Thoracic aorta (tissue), 2 donors: ENCODE data around the gene BICDL2. TPM values are rescaled to one million over a fixed set of nuclear protein-coding genes. Genes with fewer than 3 reads are reported as not detected.

ENCODE experiments used
- ATAC-seq: fragments of 150-250 bp; one replicate; pipeline ENCODE4 v1.8.0; 2017; ENCODE audit warnings: low read depth; ENCODE audit not compliant: insufficient number of reproducible peaks, low FRiP score
- DNase-seq: peaks from one replicate; pipeline ENCODE4 v3.0.0-alpha.2; 2020; ENCODE audit warnings: low spot score
- H3K27ac ChIP-seq, 2 donors: fragments of 200-600 bp; sonication (generic); 1 replicate in 1 of 2; 2 replicates in 1 of 2; pipeline ENCODE4 v1.5.1; 2016; ENCODE audit warnings: mild to moderate bottlenecking in 2 of 2, moderate library complexity in 2 of 2
- H3K27me3 ChIP-seq: fragments of 200-600 bp; sonication (generic); replicated peaks from 2 replicates; pipeline ENCODE4 v1.6.0; 2016; ENCODE audit warnings: mild to moderate bottlenecking; ENCODE audit not compliant: insufficient read depth
- H3K36me3 ChIP-seq: fragments of 200-600 bp; sonication (generic); one replicate; pipeline ENCODE4 v1.5.1; 2016
- H3K4me1 ChIP-seq, 2 donors: fragments of 200-600 bp; sonication (generic); 1 replicate in 1 of 2; 2 replicates in 1 of 2; pipeline versions ENCODE4 v1.5.1 to v1.6.0; 2016; ENCODE audit warnings: low read depth in 2 of 2, mild to moderate bottlenecking in 1 of 2; ENCODE audit not compliant: control insufficient read depth in 1 of 2
- H3K4me3 ChIP-seq: fragments of 200-600 bp; sonication (generic); 2 replicates; pipeline ENCODE4 v1.5.1; 2016; ENCODE audit warnings: mild to moderate bottlenecking
- H3K9me3 ChIP-seq: fragments of 200-600 bp; sonication (generic); 2 replicates; pipeline ENCODE4 v1.5.1; 2016
- total RNA-seq, 2 donors: library from RNA; depleted of rRNA; stranded (reverse); fragments of >200 nt; gene quantifications; one replicate each; pipeline versions ENCODE4 v1.1.0 to v1.2.3, GENCODE V29; 2016
- TF ChIP-seq, protein P1 (sequence below): fragments of 200-600 bp; sonication (generic); IDR thresholded peaks from one replicate; pipeline ENCODE4 v1.5.1; 2019; ENCODE audit warnings: antibody characterized with exemption

Gene BICDL2
- total RNA-seq, 2 donors from 2014 or later = 1.1 TPM; not detected in 1

GRCh38 chr16:3012246-3012645, 24.5 kb downstream of the BICDL2 start:
- no peak for ATAC-seq
- Histone ChIP-seq H3K27ac (no peak overlapping the region), H3K36me3 (no peaks in the 10 kb centered on the region), H3K4me1 (no peaks in the 10 kb centered on the region), H3K27me3 (peaks cover 15% of the 10 kb centered on the region), H3K4me3 (no peak overlapping the region), H3K9me3 (no peaks in the 10 kb centered on the region)
- no peak for DNase-seq
- TF ChIP-seq, protein P1, sequence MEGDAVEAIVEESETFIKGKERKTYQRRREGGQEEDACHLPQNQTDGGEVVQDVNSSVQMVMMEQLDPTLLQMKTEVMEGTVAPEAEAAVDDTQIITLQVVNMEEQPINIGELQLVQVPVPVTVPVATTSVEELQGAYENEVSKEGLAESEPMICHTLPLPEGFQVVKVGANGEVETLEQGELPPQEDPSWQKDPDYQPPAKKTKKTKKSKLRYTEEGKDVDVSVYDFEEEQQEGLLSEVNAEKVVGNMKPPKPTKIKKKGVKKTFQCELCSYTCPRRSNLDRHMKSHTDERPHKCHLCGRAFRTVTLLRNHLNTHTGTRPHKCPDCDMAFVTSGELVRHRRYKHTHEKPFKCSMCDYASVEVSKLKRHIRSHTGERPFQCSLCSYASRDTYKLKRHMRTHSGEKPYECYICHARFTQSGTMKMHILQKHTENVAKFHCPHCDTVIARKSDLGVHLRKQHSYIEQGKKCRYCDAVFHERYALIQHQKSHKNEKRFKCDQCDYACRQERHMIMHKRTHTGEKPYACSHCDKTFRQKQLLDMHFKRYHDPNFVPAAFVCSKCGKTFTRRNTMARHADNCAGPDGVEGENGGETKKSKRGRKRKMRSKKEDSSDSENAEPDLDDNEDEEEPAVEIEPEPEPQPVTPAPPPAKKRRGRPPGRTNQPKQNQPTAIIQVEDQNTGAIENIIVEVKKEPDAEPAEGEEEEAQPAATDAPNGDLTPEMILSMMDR = no peak

DNA sequence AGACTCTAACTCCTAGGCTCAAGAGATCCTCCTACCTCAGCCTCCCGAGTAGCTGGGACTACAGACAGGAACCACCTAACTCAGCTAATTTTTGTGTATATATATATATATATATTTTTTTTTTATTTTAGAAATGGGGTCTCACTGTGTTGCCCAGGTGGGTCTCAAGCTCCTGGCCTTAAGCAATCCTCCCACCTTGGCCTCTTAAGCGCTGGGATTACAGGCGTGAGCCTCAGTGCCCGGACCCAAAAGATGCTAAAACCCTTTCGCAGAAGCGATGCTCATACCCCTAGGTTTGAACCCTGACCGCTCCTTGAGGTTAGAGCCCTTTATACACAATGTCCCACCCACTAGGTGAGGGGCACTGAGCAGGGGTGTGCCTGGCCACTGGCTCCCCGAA, 26.2 kb downstream of the BICDL2 start:
- Histone ChIP-seq H3K4me3 (no peak overlapping the region), H3K9me3 (no peaks in the 10 kb centered on the region), H3K27me3 (peaks cover 15% of the 10 kb centered on the region), H3K36me3 (no peaks in the 10 kb centered on the region), H3K27ac (no peak overlapping the region), H3K4me1 (no peaks in the 10 kb centered on the region)
- no peak for ATAC-seq
- TF ChIP-seq, protein P1 = no peak
- DNase-seq = no peak

DNA sequence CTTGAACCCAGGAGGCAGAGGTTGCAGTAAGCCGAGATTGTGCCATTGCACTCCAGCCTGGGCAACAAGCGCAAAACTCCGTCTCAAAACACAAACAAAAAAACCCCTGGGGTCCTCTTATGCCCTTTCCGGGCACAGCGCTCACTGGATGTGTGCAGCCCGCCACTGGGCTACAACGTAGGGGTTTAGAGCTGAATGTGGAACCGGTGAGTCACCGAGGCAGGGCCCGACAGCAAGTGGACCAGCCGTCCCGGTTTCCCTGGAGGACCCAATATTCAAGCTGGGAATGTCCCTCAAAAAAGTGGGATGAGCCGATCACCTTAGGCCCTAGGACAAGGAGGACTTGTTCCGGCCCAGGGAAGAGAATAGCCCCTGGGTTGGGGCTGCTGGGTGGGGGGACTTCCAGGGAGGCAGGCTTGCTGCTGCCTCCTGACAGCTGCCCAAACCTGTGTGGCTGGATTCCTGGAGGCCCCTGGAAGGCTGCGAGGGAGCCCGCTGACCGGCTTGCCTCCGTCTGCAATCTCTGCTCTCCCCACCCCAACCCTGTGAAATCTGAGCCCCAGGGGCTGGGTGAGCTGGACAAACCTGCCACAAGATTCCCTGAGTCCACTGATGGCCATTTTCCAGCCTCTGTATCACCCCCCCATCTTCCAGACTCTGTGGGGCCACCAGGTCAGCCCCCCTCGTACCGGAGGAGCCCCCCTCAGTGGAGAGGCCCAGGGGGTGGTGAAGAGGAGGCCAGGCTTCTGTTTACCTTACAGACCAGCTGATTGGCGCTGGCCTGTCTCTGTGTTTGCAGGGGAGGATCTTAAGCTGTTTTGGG, 27.0 kb downstream of the BICDL2 start:
- Histone ChIP-seq H3K4me3 (no peak overlapping the region), H3K9me3 (no peaks in the 10 kb centered on the region), H3K36me3 (no peaks in the 10 kb centered on the region), H3K27ac (no peak overlapping the region), H3K4me1 (peaks cover 0 to 2% of the 10 kb centered on the region in 2 donors), H3K27me3 (peaks cover 15% of the 10 kb centered on the region)
- TF ChIP-seq, protein P1 = no peak
- ATAC-seq (no peak), DNase-seq (no peak)

DNA sequence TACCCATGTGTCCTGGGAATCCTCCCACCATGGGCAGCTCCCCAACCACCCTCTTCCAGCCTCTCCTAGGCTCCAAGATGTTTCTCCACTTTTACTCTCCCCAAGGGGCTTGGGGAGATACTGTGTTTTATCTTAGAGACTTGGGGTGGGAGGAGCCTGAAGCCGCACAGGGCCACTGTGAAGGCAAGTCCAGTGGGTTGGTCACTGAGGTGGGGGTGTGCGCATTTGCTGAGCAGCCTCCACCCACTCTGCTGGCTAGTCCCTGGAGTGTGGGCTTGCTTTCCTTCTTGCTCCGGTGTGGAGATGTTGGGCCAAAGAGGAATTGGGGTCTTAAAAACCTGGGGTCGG, 28.1 kb downstream of the BICDL2 start:
- H3K27me3 ChIP-seq = peaks cover 15% of the 10 kb centered on the region
- H3K27ac ChIP-seq = no peak overlapping the region
- no peaks in the 10 kb centered on the region for H3K9me3 ChIP-seq

GRCh38 chr16:3007957-3008689, 28.6 kb downstream of the BICDL2 start:
- Histone ChIP-seq H3K9me3 (no peaks in the 10 kb centered on the region), H3K27ac (no peak overlapping the region), H3K4me1 (peaks cover 0 to 2% of the 10 kb centered on the region in 2 donors), H3K27me3 (peaks cover 15% of the 10 kb centered on the region), H3K36me3 (no peaks in the 10 kb centered on the region), H3K4me3 (peak overlapping the region; percentile 4)
- TF ChIP-seq, protein P1 = no peak
- DNase-seq (no peak), ATAC-seq (no peak)

More for the DNA sequence above, 28.1 kb downstream of the BICDL2 start:
- Histone ChIP-seq H3K4me1 (peaks cover 0 to 2% of the 10 kb centered on the region in 2 donors), H3K4me3 (no peak overlapping the region), H3K36me3 (no peaks in the 10 kb centered on the region)
- TF ChIP-seq, protein P1 = no peak
- ATAC-seq (no peak), DNase-seq (no peak)
